ENCODE measurements around the gene CCL17.

- TF ChIP-seq CTCF (IDR thresholded peaks at IDR 0.05), result no peak
- peak in 2 of 4 donors; percentile 53 to 78 for TF ChIP-seq EP300 (IDR thresholded peaks at IDR 0.05)
- TF ChIP-seq POLR2A (IDR thresholded peaks at IDR 0.05), result no peak
Measured at GRCh38 chr16:57409065-57409464, 4.5 kb downstream of the CCL17 start.

Measured in upper lobe of left lung (tissue), 4 donors.